IgD-negative memory B cell (primary cell): ENCODE results near the gene PHC2. TPM values are rescaled to one million over a fixed set of nuclear protein-coding genes. Genes with fewer than 3 reads are reported as not detected.

ENCODE experiments used
- H3K27ac Mint-ChIP-seq, 3 donors: one replicate each; pipeline ENCODE4 v1.8.0; 2020 to 2022; ENCODE audit warnings: mild to moderate bottlenecking in 3 of 3, mixed read lengths in 3 of 3, moderate library complexity in 1 of 3
- H3K27me3 Mint-ChIP-seq: one replicate; pipeline ENCODE4 v1.8.0; 2021; ENCODE audit warnings: mixed read lengths
- H3K36me3 Mint-ChIP-seq: one replicate; pipeline ENCODE4 v1.8.0; 2020; ENCODE audit warnings: mild to moderate bottlenecking, mixed read lengths
- H3K4me1 Mint-ChIP-seq, 3 donors: one replicate each; pipeline ENCODE4 v1.8.0; 2020 to 2022; ENCODE audit warnings: mixed read lengths in 3 of 3, mild to moderate bottlenecking in 1 of 3
- H3K4me3 Mint-ChIP-seq, 4 donors: one replicate each; pipeline ENCODE4 v1.8.0; 2020 to 2022; ENCODE audit warnings: mild to moderate bottlenecking in 4 of 4, mixed read lengths in 4 of 4, moderate library complexity in 3 of 4
- H3K9me3 Mint-ChIP-seq, 3 donors: one replicate each; pipeline ENCODE4 v1.8.0; 2020 to 2021; ENCODE audit warnings: mixed read lengths in 3 of 3, mild to moderate bottlenecking in 1 of 3
- polyA plus RNA-seq: library from polyadenylated mRNA; unstranded; fragments of 300-500 nt; fragmentation: Illumina TruSeq; gene quantifications from one replicate; pipeline ENCODE4 v1.2.3, GENCODE V29; 2021

Gene PHC2
- polyA plus RNA-seq, 1 donor from 2014 or later = 7.9 TPM

GRCh38 chr1:33379631-33380354 is 51.1 kb downstream of the PHC2 start:
- Mint-ChIP-seq H3K9me3 (no peaks in the 10 kb centered on the region), H3K4me1 (peaks cover 0 to 8% (median 7%) of the 10 kb centered on the region in 3 donors), H3K27me3 (peaks cover 16% of the 10 kb centered on the region), H3K4me3 (peak overlapping the region in 1 of 4 donors; percentile 5), H3K27ac (no peak overlapping the region), H3K36me3 (no peaks in the 10 kb centered on the region)

GRCh38 chr1:33378976-33379375 is 51.9 kb downstream of the PHC2 start:
- Mint-ChIP-seq H3K9me3 (no peaks in the 10 kb centered on the region), H3K27ac (no peak overlapping the region), H3K36me3 (no peaks in the 10 kb centered on the region), H3K4me1 (peaks cover 0 to 8% (median 7%) of the 10 kb centered on the region in 3 donors), H3K4me3 (no peak overlapping the region), H3K27me3 (peaks cover 16% of the 10 kb centered on the region)

- Mint-ChIP-seq H3K4me3 (no peak overlapping the region), H3K27ac (no peak overlapping the region), H3K4me1 (peaks cover 0 to 8% (median 7%) of the 10 kb centered on the region in 3 donors)
Measured at GRCh38 chr1:33378524-33378923, 52.4 kb downstream of the PHC2 start.

GRCh38 chr1:33377756-33378155 is 53.1 kb downstream of the PHC2 start:
- Mint-ChIP-seq H3K9me3 (no peaks in the 10 kb centered on the region), H3K4me3 (no peak overlapping the region), H3K36me3 (no peaks in the 10 kb centered on the region), H3K27ac (no peak overlapping the region), H3K4me1 (peaks cover 0 to 8% (median 7%) of the 10 kb centered on the region in 3 donors), H3K27me3 (peaks cover 16% of the 10 kb centered on the region)

More at GRCh38 chr1:33378524-33378923, 52.4 kb downstream of the PHC2 start:
- Mint-ChIP-seq H3K9me3 (no peaks in the 10 kb centered on the region), H3K27me3 (peaks cover 16% of the 10 kb centered on the region), H3K36me3 (no peaks in the 10 kb centered on the region)

GRCh38 chr1:33377013-33377412 is 53.9 kb downstream of the PHC2 start:
- Mint-ChIP-seq H3K27ac (peak overlapping the region in 1 of 3 donors; percentile 24), H3K27me3 (peaks cover 14% of the 10 kb centered on the region), H3K4me3 (no peak overlapping the region), H3K36me3 (no peaks in the 10 kb centered on the region), H3K9me3 (no peaks in the 10 kb centered on the region), H3K4me1 (peaks cover 0 to 4% (median 2%) of the 10 kb centered on the region in 3 donors)

- H3K9me3 Mint-ChIP-seq = no peaks in the 10 kb centered on the region
- no peaks in the 10 kb centered on the region for H3K4me1 Mint-ChIP-seq
- H3K36me3 Mint-ChIP-seq = no peaks in the 10 kb centered on the region
- H3K27me3 Mint-ChIP-seq = peaks cover 8% of the 10 kb centered on the region
- no peak overlapping the region for H3K27ac Mint-ChIP-seq
- H3K4me3 Mint-ChIP-seq = no peak overlapping the region
Measured at GRCh38 chr1:33375316-33375715, 55.6 kb downstream of the PHC2 start.

- Mint-ChIP-seq H3K9me3 (no peaks in the 10 kb centered on the region), H3K27me3 (peaks cover 2% of the 10 kb centered on the region), H3K4me3 (no peak overlapping the region), H3K36me3 (no peaks in the 10 kb centered on the region), H3K4me1 (no peaks in the 10 kb centered on the region), H3K27ac (no peak overlapping the region)
Measured at GRCh38 chr1:33374336-33375105, 56.4 kb downstream of the PHC2 start.

GRCh38 chr1:33373606-33374005 is 57.3 kb downstream of the PHC2 start:
- no peaks in the 10 kb centered on the region for H3K9me3 Mint-ChIP-seq
- H3K36me3 Mint-ChIP-seq = no peaks in the 10 kb centered on the region
- no peak overlapping the region for H3K4me3 Mint-ChIP-seq
- H3K27me3 Mint-ChIP-seq = peaks cover 4% of the 10 kb centered on the region
- no peak overlapping the region for H3K27ac Mint-ChIP-seq
- no peaks in the 10 kb centered on the region for H3K4me1 Mint-ChIP-seq

- Mint-ChIP-seq H3K4me1 (peaks cover 0 to 1% (median 0%) of the 10 kb centered on the region in 3 donors), H3K4me3 (no peak overlapping the region), H3K9me3 (no peaks in the 10 kb centered on the region), H3K27me3 (peaks cover 4% of the 10 kb centered on the region), H3K27ac (no peak overlapping the region), H3K36me3 (no peaks in the 10 kb centered on the region)
Measured at GRCh38 chr1:33372677-33373076, 58.2 kb downstream of the PHC2 start.

- H3K36me3 Mint-ChIP-seq = no peaks in the 10 kb centered on the region
- H3K4me3 Mint-ChIP-seq = no peak overlapping the region
- peaks cover 6% of the 10 kb centered on the region for H3K27me3 Mint-ChIP-seq
- no peak overlapping the region for H3K27ac Mint-ChIP-seq
- H3K9me3 Mint-ChIP-seq = no peaks in the 10 kb centered on the region
- H3K4me1 Mint-ChIP-seq = peaks cover 0 to 1% (median 0%) of the 10 kb centered on the region in 3 donors
Measured at GRCh38 chr1:33372162-33372561, 58.7 kb downstream of the PHC2 start.

GRCh38 chr1:33371334-33371733 is 59.6 kb downstream of the PHC2 start:
- Mint-ChIP-seq H3K4me1 (peaks cover 0 to 1% (median 0%) of the 10 kb centered on the region in 3 donors), H3K9me3 (no peaks in the 10 kb centered on the region), H3K4me3 (no peak overlapping the region), H3K27me3 (peaks cover 7% of the 10 kb centered on the region), H3K27ac (no peak overlapping the region), H3K36me3 (no peaks in the 10 kb centered on the region)

- H3K4me3 Mint-ChIP-seq = no peak overlapping the region
- no peaks in the 10 kb centered on the region for H3K36me3 Mint-ChIP-seq
- H3K27ac Mint-ChIP-seq = no peak overlapping the region
- H3K9me3 Mint-ChIP-seq = no peaks in the 10 kb centered on the region
- peaks cover 7% of the 10 kb centered on the region for H3K27me3 Mint-ChIP-seq
- H3K4me1 Mint-ChIP-seq = peaks cover 0 to 1% (median 0%) of the 10 kb centered on the region in 3 donors
Measured at GRCh38 chr1:33370827-33371226, 60.1 kb downstream of the PHC2 start.

GRCh38 chr1:33370301-33370700 is 60.6 kb downstream of the PHC2 start:
- H3K36me3 Mint-ChIP-seq = no peaks in the 10 kb centered on the region
- peaks cover 0 to 1% (median 0%) of the 10 kb centered on the region in 3 donors for H3K4me1 Mint-ChIP-seq
- H3K4me3 Mint-ChIP-seq = no peak overlapping the region
- H3K9me3 Mint-ChIP-seq = no peaks in the 10 kb centered on the region
- no peak overlapping the region for H3K27ac Mint-ChIP-seq
- H3K27me3 Mint-ChIP-seq = peaks cover 7% of the 10 kb centered on the region

- Mint-ChIP-seq H3K27me3 (peaks cover 7% of the 10 kb centered on the region), H3K36me3 (no peaks in the 10 kb centered on the region), H3K4me3 (no peak overlapping the region), H3K9me3 (no peaks in the 10 kb centered on the region), H3K27ac (no peak overlapping the region), H3K4me1 (peaks cover 0 to 1% (median 0%) of the 10 kb centered on the region in 3 donors)
Measured at GRCh38 chr1:33369764-33370163, 61.1 kb downstream of the PHC2 start.

- no peak overlapping the region for H3K27ac Mint-ChIP-seq
- H3K4me1 Mint-ChIP-seq = peaks cover 0 to 1% (median 0%) of the 10 kb centered on the region in 3 donors
- H3K27me3 Mint-ChIP-seq = peaks cover 7% of the 10 kb centered on the region
- no peaks in the 10 kb centered on the region for H3K36me3 Mint-ChIP-seq
- H3K4me3 Mint-ChIP-seq = no peak overlapping the region
- H3K9me3 Mint-ChIP-seq = no peaks in the 10 kb centered on the region
Measured at GRCh38 chr1:33369081-33369480, 61.8 kb downstream of the PHC2 start.
